HG02943 (cell line): ENCODE measurements around the gene KCNT1.

Experiments used
- ATAC-seq: cut with Tn5 transposase; IDR thresholded peaks from one replicate; pipeline ENCODE4 v1.9.1; 2021; ENCODE audit warnings: mild to moderate bottlenecking, low read depth, moderate library complexity; ENCODE audit not compliant: unreplicated experiment

Gene KCNT1

GRCh38 chr9:135743546-135744332 lies 41.8 kb downstream of the KCNT1 start:
- ATAC-seq: no peak

GRCh38 chr9:135744333-135745070 lies 42.5 kb downstream of the KCNT1 start:
- ATAC-seq: no peak

DNA sequence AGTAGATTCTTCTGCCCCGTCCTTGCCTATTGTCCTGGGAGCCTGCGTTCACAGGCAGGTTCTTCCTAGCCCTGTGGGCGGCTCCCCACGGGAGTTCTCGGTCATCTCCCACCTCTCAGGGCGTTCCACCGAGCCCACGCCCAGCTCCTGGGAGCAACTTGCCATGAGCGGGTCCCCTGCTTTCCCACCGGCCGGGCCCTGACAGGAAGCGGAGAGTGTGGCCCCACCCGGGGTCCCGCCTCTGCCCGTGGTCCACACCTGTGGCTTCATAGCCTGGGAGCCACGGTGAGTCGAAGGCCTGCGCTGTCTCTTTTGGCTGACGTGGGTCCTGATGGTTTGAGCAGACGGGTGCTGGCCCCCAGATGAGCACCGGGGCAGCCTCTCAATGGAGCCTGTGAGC lies 43.2 kb downstream of the KCNT1 start:
- ATAC-seq: no peak

GRCh38 chr9:135745686-135746324 lies 43.8 kb downstream of the KCNT1 start:
- ATAC-seq: no peak

DNA sequence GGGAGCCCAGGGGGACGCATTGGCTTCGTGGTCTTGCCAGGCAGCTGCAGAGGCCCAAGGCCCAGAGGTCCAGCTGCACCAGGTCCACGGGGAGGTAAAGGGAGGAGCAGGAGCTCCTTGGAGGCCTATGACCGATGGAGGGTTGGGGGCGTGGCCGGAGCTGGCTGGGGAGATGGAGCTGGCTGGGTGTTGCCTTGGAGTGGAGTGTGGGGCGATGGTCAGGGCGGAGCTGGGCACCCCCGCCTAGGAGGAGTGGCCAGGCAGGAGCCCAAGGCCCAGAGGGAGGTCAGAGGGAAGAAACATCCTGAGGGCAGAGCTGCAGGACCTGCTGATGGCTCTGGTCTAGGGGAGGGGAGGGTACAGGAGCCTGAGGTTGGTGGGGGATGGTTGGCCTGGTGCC lies 44.6 kb downstream of the KCNT1 start:
- ATAC-seq: no peak

DNA sequence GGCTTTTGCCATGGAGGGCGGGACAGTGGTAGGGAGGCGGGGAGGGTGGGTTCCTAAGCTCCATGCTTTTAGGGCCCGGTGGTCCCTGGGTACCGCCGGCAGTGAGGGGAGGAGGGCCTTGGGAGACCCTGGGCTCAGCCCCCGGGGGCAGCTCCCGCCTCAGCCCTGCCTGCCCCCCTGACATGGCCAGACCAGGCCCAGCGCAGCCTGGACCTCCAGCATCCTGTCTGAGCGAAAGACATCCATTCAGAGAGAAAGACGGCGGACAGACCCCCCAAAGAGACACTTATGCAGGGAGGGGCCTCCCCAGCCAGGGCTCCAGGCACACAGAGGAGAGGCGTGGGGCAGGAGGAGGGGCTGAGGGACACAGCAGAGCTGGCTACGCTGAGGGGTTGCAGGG lies 45.3 kb downstream of the KCNT1 start:
- ATAC-seq: no peak

DNA sequence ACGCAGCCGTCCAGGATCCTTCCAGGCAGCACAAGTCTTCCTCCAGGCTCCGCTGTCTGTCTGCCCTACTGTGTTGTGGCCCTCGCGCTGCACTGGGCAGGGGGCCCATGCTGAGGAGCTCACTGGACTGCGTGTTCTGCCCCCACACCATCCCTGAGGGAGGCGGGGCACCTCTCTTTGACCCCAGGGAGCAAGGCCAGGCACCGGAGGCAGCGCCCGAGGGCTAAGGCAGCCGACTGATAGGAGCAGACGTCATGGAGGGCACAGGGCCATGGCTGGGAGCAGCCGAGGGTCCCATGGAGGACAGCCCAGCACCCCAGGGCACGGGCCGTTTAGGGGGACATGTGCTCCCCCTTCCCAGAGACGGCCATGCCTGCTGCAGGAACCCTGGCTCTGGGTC lies 46.7 kb downstream of the KCNT1 start:
- no peak for ATAC-seq

DNA sequence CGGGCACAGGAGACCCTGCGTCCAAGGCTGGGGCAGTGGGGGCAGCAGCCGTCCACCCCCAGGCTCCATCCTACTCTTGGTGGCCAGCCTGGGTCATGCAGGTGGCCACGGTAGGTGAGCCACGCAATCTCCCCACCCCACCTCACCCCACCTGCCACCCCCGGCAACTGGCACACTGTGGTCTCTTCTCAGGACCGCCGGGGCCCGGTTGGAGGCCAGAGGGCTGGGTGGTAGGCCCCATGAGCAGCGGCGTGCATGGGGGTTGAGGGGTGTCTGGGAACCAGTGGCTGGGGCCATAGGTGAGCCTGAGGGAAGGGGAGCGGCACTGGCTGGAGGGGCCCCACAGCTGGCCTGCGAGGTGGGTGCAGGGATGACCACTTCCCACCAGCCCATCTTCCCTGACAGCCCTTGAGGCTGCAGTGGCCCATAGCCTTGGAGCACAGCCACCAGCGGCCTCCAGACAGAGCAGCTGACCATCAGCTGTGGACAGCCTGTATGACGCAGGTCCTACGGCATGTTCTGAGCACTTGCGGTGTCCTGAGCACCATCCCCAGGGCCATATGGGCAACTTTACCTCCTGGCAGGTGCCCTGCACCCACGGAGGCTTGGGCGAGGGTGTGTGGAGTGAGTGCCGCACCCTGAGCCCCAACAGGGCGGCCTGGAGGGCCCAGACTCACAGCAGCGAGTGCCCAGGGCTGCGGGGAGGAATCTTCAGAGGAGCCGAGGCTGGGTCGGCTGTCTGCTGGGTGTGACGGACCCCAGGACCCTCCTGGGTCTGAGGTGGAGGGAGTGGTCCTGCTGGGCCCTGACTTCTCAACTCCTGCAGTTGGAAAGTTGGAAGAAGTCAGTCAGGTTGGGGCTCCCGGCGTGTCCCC lies 47.4 kb downstream of the KCNT1 start:
- no peak for ATAC-seq

- ATAC-seq: no peak
These were observed 48.8 kb downstream of the KCNT1 start for GRCh38 chr9:135750786-135751185.

DNA sequence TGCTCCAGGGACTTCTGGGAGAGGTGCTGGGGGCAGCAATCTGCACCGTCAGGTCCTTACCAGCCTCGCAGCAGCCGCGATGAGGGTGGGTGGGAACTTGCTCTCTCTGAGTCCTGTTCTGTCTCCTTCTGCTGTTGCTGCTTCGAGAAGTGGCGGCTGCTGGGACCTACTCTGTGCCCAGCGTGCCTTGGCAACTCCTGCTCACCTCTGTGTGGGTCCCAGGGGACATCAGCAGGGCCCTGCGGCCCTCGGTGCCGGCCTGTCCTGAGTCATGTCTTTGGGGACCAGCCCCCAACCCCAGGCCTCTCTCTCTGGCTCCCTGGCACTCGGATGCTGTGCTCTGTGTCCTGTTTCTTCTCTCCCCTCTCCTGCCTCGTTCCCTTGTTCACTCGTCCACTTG lies 49.5 kb downstream of the KCNT1 start:
- no peak for ATAC-seq

GRCh38 chr9:135752281-135753204 lies 50.6 kb downstream of the KCNT1 start:
- no peak for ATAC-seq

- ATAC-seq: no peak
These were observed 51.6 kb downstream of the KCNT1 start for GRCh38 chr9:135753391-135754105.

DNA sequence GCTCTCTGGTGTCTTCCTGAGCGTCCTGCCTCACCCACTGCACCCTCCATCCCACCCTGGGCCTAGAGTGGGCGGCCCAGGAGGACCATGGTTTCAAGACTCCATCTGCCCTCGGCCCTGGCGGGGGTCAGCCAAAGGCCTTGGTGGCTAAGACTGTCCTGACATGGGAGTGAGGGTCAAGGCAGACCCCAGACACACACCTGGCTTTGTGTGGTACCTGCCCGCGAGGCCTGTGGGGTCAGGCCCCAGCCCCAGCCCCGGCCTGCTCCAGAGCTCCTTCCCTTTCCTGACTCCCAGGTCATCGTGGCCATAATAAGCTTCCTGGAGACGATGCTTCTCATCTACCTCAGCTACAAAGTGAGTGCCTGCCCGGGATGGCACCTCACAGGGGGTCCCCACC lies 54.6 kb downstream of the KCNT1 start:
- no peak for ATAC-seq

DNA sequence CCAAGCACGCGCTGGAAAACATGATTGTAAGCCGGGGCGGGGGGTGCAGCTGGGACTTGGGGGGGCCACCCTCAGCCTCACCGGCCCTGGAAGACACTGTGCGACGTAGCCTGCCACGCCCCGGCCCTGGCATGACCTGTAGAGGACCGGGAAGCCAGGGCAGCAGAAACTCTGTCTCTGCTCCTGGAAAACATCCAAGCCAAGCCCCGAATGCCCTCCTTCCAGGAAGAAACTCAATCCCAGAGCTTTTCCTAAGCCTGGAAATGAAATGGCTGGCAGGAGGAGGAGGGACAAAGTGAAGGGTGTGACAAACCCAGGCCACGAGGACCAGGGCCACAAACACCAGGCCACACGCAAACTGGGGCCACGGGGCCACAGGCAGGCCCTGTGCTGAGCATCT lies 55.4 kb downstream of the KCNT1 start:
- ATAC-seq: no peak

- ATAC-seq: no peak
These were observed 56.1 kb downstream of the KCNT1 start for GRCh38 chr9:135758056-135758455.

GRCh38 chr9:135758870-135759269 lies 56.9 kb downstream of the KCNT1 start:
- ATAC-seq: no peak

GRCh38 chr9:135759676-135760300 lies 57.8 kb downstream of the KCNT1 start:
- no peak for ATAC-seq

DNA sequence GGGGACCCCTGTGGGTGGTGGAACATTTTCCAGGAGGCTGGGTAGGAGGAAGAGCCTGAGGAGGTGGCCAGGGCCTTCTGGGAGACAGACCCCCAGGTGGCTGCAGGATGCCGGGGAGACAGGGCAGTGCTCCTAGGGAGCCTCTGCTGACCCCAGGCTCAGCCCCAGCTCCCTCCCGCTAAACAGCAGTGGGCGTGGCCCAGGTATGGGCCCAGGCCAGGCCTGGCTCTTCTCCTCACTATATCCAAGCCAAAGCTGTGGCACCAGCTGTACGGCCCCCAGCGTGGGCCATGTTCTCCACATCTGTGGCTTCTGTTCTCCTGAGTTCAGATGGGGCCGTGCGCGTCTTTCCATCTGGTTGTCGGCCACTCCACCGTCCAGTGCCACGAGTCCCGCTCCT lies 58.5 kb downstream of the KCNT1 start:
- ATAC-seq: no peak
